ENCODE measurements around the gene MGAM2.

DNA sequence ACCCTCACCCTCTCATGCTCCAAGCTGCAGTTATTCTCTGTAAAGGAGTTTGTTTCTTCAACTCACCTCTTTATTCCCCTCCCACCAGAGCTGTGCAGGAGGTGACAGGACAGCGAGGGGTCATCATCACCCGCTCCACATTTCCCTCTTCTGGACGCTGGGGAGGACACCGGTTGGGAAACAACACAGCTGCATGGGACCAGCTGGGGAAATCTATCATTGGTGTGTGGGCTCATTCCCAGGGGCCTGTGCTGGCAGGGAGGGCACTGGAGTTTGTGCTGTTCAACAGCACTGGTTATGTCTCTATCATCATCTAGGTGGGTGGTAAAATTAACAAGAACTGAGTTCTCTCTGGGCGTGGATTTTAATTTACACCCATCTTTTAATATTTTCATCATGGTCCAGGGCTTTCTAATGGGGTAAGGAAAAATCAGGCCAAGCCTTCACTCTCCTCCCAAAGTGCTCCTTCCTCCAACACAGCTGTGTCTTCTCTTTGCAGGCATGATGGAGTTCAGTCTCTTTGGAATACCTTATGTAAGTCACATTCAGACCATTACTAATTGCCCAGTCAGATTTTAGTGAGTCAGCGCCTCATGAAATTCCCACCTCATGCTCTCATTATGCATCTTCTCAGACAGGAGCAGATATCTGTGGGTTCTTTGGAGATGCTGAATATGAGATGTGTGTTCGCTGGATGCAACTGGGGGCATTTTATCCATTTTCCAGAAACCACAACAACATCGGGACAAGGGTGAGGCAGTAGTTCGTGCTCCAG is 84.7 kb downstream of the MGAM2 start:
- TF ChIP-seq, protein P1, sequence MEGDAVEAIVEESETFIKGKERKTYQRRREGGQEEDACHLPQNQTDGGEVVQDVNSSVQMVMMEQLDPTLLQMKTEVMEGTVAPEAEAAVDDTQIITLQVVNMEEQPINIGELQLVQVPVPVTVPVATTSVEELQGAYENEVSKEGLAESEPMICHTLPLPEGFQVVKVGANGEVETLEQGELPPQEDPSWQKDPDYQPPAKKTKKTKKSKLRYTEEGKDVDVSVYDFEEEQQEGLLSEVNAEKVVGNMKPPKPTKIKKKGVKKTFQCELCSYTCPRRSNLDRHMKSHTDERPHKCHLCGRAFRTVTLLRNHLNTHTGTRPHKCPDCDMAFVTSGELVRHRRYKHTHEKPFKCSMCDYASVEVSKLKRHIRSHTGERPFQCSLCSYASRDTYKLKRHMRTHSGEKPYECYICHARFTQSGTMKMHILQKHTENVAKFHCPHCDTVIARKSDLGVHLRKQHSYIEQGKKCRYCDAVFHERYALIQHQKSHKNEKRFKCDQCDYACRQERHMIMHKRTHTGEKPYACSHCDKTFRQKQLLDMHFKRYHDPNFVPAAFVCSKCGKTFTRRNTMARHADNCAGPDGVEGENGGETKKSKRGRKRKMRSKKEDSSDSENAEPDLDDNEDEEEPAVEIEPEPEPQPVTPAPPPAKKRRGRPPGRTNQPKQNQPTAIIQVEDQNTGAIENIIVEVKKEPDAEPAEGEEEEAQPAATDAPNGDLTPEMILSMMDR (IDR thresholded peaks at IDR 0.05; ENCODE audit: low read depth, low read length, missing input control): no peak
- TF ChIP-seq TAF1 (conservative IDR thresholded peaks at IDR 0.05): no peak
- TF ChIP-seq RAD21 (IDR thresholded peaks at IDR 0.05): no peak
- TF ChIP-seq, protein P2, sequence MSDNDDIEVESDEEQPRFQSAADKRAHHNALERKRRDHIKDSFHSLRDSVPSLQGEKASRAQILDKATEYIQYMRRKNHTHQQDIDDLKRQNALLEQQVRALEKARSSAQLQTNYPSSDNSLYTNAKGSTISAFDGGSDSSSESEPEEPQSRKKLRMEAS (IDR thresholded peaks at IDR 0.05): no peak
- TF ChIP-seq EGR1 (IDR thresholded peaks at IDR 0.05; ENCODE audit: low read depth in 2 of 2): no peak
- no peak for TF ChIP-seq YY1 (IDR thresholded peaks at IDR 0.05)
- TF ChIP-seq, protein P3, sequence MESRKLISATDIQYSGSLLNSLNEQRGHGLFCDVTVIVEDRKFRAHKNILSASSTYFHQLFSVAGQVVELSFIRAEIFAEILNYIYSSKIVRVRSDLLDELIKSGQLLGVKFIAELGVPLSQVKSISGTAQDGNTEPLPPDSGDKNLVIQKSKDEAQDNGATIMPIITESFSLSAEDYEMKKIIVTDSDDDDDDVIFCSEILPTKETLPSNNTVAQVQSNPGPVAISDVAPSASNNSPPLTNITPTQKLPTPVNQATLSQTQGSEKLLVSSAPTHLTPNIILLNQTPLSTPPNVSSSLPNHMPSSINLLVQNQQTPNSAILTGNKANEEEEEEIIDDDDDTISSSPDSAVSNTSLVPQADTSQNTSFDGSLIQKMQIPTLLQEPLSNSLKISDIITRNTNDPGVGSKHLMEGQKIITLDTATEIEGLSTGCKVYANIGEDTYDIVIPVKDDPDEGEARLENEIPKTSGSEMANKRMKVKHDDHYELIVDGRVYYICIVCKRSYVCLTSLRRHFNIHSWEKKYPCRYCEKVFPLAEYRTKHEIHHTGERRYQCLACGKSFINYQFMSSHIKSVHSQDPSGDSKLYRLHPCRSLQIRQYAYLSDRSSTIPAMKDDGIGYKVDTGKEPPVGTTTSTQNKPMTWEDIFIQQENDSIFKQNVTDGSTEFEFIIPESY (IDR thresholded peaks at IDR 0.05): no peak
- no peak for TF ChIP-seq FOXA1 (IDR thresholded peaks at IDR 0.05)

All from liver (tissue), 3 donors.